Measurements from ENCODE around the gene SIRPA.

The SIRPA gene

GRCh38 chr20:1894951-1895673 lies at the start of gene SIRPA:
Gene SIRPA (plus strand): TSS chr20:1895407. CDS start chr20:1895448, 41 bp downstream.
- no peak for DNase-seq (ENCODE audit: low read depth in 1 of 2, low spot score in 1 of 2)

GRCh38 chr20:1845701-1846100 lies 49.5 kb upstream of the SIRPA start:
- no peak for DNase-seq (ENCODE audit: low read depth in 1 of 2, low spot score in 1 of 2)

- no peak for DNase-seq (ENCODE audit: low read depth in 1 of 2, low spot score in 1 of 2)
Observed at GRCh38 chr20:1846341-1846740, 48.9 kb upstream of the SIRPA start.

- no peak for DNase-seq (ENCODE audit: low read depth in 1 of 2, low spot score in 1 of 2)
Observed at GRCh38 chr20:1846876-1847275, 48.3 kb upstream of the SIRPA start.

DNA sequence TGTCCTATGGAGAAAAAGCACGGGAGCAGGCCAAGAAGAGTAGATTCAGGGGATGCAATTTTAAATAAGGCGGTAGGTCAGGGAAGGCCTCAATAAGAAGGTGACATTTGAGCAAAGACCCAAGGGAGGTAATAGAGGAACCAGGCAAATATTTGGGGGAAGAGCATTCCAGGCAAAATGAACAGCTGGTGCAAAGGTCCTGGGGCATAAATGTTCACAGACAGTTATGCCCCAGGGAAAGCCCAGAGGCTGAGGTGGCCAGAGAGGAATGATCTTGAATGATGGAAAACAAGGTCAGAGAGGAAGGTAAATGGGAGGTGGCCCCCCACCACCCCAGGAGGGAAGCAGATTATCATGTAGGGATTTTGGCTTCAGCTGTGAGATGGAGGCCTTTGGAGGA lies 47.4 kb upstream of the SIRPA start:
- DNase-seq (ENCODE audit: low read depth in 1 of 2, low spot score in 1 of 2): no peak

DNA sequence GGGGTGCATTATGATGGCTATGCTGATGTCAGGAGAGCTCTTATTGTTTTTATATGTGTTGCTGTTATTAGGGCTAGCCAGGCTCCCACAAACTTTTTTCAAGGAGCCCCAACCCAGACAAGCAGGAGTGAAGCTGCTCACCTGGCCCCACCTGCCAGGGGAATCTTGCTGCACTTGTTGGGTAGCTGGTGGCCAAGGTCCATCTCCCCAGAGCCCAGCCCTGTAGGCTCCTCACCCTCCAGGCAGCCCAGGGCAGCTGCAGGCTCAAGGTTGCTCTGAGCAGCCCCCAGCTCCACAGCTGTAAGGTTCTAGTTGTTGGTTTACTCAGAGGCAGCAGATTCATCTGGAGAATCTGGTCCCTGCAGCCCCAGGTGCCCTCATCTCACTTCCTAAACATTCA lies 46.8 kb upstream of the SIRPA start:
- DNase-seq (ENCODE audit: low read depth in 1 of 2, low spot score in 1 of 2): no peak

- DNase-seq (ENCODE audit: low read depth in 1 of 2, low spot score in 1 of 2): no peak
Observed at GRCh38 chr20:1851396-1851795, 43.8 kb upstream of the SIRPA start.

GRCh38 chr20:1853473-1853872 lies 41.7 kb upstream of the SIRPA start:
- DNase-seq (ENCODE audit: low read depth in 1 of 2, low spot score in 1 of 2): no peak

- no peak for DNase-seq (ENCODE audit: low read depth in 1 of 2, low spot score in 1 of 2)
Observed at GRCh38 chr20:1854246-1854645, 41.0 kb upstream of the SIRPA start.

DNA sequence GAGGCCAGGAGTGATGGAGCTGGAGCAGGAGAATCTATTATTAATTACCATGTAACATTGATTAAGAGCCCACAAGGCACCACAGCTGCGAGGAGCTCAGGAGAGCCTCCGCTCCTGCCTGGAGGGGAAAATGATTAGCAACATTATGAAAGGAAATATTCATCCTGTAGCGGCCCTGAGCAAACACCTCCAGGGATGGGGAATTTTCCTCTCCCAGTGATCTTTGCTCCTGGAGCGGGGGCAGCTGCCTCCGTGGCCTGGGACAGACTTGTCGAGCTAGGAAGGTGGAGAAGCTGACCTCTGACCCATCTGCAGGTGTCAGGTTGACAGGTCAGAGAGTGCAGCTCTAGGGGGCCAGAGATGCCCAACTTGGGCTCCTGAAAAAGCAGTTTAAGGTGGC lies 40.1 kb upstream of the SIRPA start:
- DNase-seq (ENCODE audit: low read depth in 1 of 2, low spot score in 1 of 2): no peak

GRCh38 chr20:1855690-1856089 lies 39.5 kb upstream of the SIRPA start:
- DNase-seq (ENCODE audit: low read depth in 1 of 2, low spot score in 1 of 2): no peak

- no peak for DNase-seq (ENCODE audit: low read depth in 1 of 2, low spot score in 1 of 2)
Observed at GRCh38 chr20:1856424-1856823, 38.8 kb upstream of the SIRPA start.

GRCh38 chr20:1857466-1857865 lies 37.7 kb upstream of the SIRPA start:
- no peak for DNase-seq (ENCODE audit: low read depth in 1 of 2, low spot score in 1 of 2)

- no peak for DNase-seq (ENCODE audit: low read depth in 1 of 2, low spot score in 1 of 2)
Observed at GRCh38 chr20:1858871-1859270, 36.3 kb upstream of the SIRPA start.

DNA sequence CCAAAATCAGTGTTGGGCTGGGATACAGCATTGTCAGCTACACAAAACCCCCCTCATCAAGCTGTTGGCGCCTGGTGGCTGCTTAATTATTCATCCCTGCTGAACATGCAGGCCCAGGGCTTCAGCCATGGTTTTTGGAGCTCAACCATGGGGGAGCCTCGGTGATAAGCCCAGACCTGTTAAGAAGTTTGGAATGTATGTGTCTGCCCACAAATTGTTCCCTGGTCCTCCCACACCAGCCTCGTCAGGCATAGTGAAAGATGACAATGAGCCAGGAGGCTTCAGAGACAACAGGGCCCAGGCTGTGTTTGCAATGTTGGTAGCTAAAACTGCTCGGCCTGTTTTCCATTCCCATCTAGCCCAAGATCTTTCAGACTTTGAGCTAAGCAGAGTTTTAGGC lies 34.8 kb upstream of the SIRPA start:
- no peak for DNase-seq (ENCODE audit: low read depth in 1 of 2, low spot score in 1 of 2)

GRCh38 chr20:1861347-1861976 lies 33.7 kb upstream of the SIRPA start:
- DNase-seq (ENCODE audit: low read depth in 1 of 2, low spot score in 1 of 2): no peak

DNA sequence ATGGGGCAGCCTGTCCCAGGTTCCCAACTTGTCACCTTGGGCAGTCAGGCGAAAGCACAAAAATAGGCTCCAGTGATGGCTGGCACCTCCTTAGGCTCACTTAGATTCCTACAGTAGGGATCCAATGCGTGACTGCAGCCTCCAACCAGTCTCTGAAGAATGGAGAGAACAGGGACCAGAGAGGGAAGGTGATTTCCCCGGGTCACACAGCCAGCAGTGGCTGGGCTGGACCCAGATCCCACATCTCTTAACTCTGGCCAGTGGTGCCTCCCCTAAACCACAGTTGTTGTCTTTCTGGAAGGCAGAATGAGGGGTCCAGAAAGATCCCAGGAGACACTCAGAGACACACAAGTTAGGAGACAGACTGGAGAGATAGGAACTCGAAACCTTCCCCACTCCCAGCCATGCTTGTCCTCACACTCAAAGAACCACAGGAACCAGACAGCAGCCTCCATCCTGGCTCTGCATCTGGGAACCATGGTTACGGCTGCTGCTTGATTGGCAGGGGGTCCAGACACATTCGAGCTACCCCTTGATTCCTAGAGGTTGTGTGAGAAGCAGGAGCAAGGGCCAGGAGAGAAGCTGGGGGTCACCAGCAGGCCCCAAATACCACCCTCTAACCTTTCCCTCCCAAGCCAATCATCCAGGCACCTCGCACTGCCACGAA lies 33.1 kb upstream of the SIRPA start:
- DNase-seq (ENCODE audit: low read depth in 1 of 2, low spot score in 1 of 2): no peak

GRCh38 chr20:1862663-1863053 lies 32.5 kb upstream of the SIRPA start:
- DNase-seq (ENCODE audit: low read depth in 1 of 2, low spot score in 1 of 2): no peak

DNA sequence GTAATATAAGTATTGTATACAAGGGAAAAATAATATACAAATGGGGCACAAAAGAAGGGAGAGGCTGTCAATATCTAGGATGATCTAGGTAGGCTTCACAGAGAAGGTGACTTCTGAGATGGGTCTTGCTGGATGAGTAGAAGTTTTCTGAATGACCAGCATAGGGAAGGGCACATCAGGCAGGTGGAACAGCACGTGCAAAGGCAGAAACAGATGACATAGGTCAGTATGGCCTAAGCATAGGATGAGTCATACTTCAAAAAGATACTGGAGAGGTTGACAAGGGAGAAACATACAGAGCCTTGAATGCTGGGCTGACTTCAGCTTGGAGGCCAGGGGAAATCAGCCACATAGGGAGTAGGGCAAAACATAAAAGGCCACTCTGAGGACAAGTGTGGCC lies 31.9 kb upstream of the SIRPA start:
- DNase-seq (ENCODE audit: low read depth in 1 of 2, low spot score in 1 of 2): no peak

- DNase-seq (ENCODE audit: low read depth in 1 of 2, low spot score in 1 of 2): no peak
Observed at GRCh38 chr20:1866834-1867233, 28.4 kb upstream of the SIRPA start.

GRCh38 chr20:1867495-1868260 lies 27.5 kb upstream of the SIRPA start:
- DNase-seq (ENCODE audit: low read depth in 1 of 2, low spot score in 1 of 2): no peak

GRCh38 chr20:1868856-1869255 lies 26.4 kb upstream of the SIRPA start:
- DNase-seq (ENCODE audit: low read depth in 1 of 2, low spot score in 1 of 2): no peak

Data from activated CD4-positive, alpha-beta T cell treated with anti-CD3 and anti-CD28 coated beads, Interleukin-2, amount 50 U/mL, for 24 hours (primary cell).